Aorta (tissue), 5 donors: ENCODE results near the gene TBC1D22A. TPM values are rescaled to one million over a fixed set of nuclear protein-coding genes. Genes with fewer than 3 reads are reported as not detected.

Source experiments
- ATAC-seq: fragments of 200-7000 bp; cut with Tn5 transposase; one replicate; pipeline ENCODE4 v1.9.1; 2022; ENCODE audit warnings: moderate library complexity; ENCODE audit not compliant: low FRiP score
- DNase-seq, 2 donors: peaks; one replicate each; pipeline ENCODE4 v3.0.0-alpha.2; 2020
- H3K27ac ChIP-seq, 2 donors: one replicate each; pipeline ENCODE4 v1.5.1; 2013; ENCODE audit warnings: low read length in 2 of 2, mild to moderate bottlenecking in 2 of 2, moderate library complexity in 2 of 2, control low read depth in 1 of 2, inconsistent platforms in 1 of 2, low read depth in 1 of 2
- H3K27me3 ChIP-seq, 2 donors: one replicate each; pipeline ENCODE4 v1.6.1; 2013; ENCODE audit warnings: control low read depth in 1 of 2, low read length in 1 of 2, mild to moderate bottlenecking in 1 of 2, moderate library complexity in 1 of 2; ENCODE audit not compliant: insufficient read depth in 2 of 2, control insufficient read depth in 1 of 2
- H3K36me3 ChIP-seq, 2 donors: one replicate each; pipeline ENCODE4 v1.6.1; 2013; ENCODE audit warnings: control low read depth in 1 of 2, low read length in 1 of 2, mild to moderate bottlenecking in 1 of 2; ENCODE audit not compliant: insufficient read depth in 2 of 2, control insufficient read depth in 1 of 2
- H3K4me1 ChIP-seq, 2 donors: one replicate each; pipeline ENCODE4 v1.6.1; 2013; ENCODE audit warnings: low read length in 2 of 2, control low read depth in 1 of 2, mild to moderate bottlenecking in 1 of 2, moderate library complexity in 1 of 2; ENCODE audit not compliant: insufficient read depth in 2 of 2, control insufficient read depth in 1 of 2
- H3K4me3 ChIP-seq, 2 donors: one replicate each; pipeline ENCODE4 v1.5.1; 2013; ENCODE audit warnings: low read length in 2 of 2, control low read depth in 1 of 2, mild to moderate bottlenecking in 1 of 2
- H3K9me3 ChIP-seq: one replicate; pipeline ENCODE4 v1.6.1; 2013; ENCODE audit warnings: mild to moderate bottlenecking, low read length; ENCODE audit not compliant: control insufficient read depth
- WGBS, 2 donors: extraction: QIAGEN DNeasy Blood & Tissue Kit; methylation state at CpG; one replicate each; pipeline ENCODE4 v1.1.7; 2013; 5-methylcytosine and 5-hydroxymethylcytosine counted together
- intact Hi-C, 2 donors: fragments of 100-400 bp; cut with DNase I; formaldehyde crosslinking; loops; one replicate each; pipeline versions ENCODE4 v1.14.2 to v1.15.0; 2022
- polyA plus RNA-seq, 2 donors: library from polyadenylated mRNA; stranded (reverse); fragments of 200-250 nt; gene quantifications; one replicate each; pipeline ENCODE4 v1.2.3, GENCODE V29; 2013
- total RNA-seq, 2 donors: library from RNA; stranded (reverse); fragmentation: NEBNext Ultra II Directional; extraction: Animal tissue kit (Norgen Biotek cat#: 25700); gene quantifications; one replicate each; pipeline ENCODE4 v1.2.1, GENCODE V29; 2021
- donor health status: healthy with polysubstance abuse.
- donor health status: Bipolar disorder and iron deficiency.
- donor health status: DM: no; HTN: no; CAD: no.
- donor health status: DM: no; HTN: no; CAD: no.
- donor health status: DM: yes; HTN: yes; CAD: no.

Gene TBC1D22A
- total and polyA plus RNA-seq, 4 donors: 10.8 to 37.1 (median 17.9) TPM

GRCh38 chr22:47160141-47160541, 397.7 kb downstream of the TBC1D22A start:
- no peak overlapping the region for H3K27ac ChIP-seq
- H3K9me3 ChIP-seq: no peaks in the 10 kb centered on the region
- ATAC-seq: no peak

GRCh38 chr22:47160781-47161520, 398.5 kb downstream of the TBC1D22A start:
- DNase-seq: peak in 1 of 2 donors; percentile 44
- no peak overlapping the region for H3K4me3 ChIP-seq
- H3K4me1 ChIP-seq: no peaks in the 10 kb centered on the region
- no peak overlapping the region for H3K27ac ChIP-seq
- ATAC-seq: no peak
- WGBS, 2 donors: 84 to 85% methylated on average over 15 of the region's 15 CpGs
- no peaks in the 10 kb centered on the region for H3K9me3 ChIP-seq
- H3K27me3 ChIP-seq: no peaks in the 10 kb centered on the region
- no peaks in the 10 kb centered on the region for H3K36me3 ChIP-seq
- intact Hi-C loops: no loop called here

More at GRCh38 chr22:47160141-47160541, 397.7 kb downstream of the TBC1D22A start:
- H3K4me3 ChIP-seq: no peak overlapping the region
- H3K27me3 ChIP-seq: no peaks in the 10 kb centered on the region
- H3K36me3 ChIP-seq: no peaks in the 10 kb centered on the region
- 92 to 93% methylated on average over 18 of the region's 18 CpGs for WGBS, 2 donors
- intact Hi-C loops: no loop called here
- peak; percentile 36 to 45 for DNase-seq
- H3K4me1 ChIP-seq: no peaks in the 10 kb centered on the region

- H3K9me3 ChIP-seq: no peaks in the 10 kb centered on the region
- no peaks in the 10 kb centered on the region for H3K36me3 ChIP-seq
- ATAC-seq (no peak), DNase-seq (peak; percentile 29 to 54)
- no peaks in the 10 kb centered on the region for H3K4me1 ChIP-seq
- no peak overlapping the region for H3K4me3 ChIP-seq
- no peak overlapping the region for H3K27ac ChIP-seq
- H3K27me3 ChIP-seq: no peaks in the 10 kb centered on the region
- WGBS, 2 donors: 66 to 73% methylated on average over 17 of the region's 17 CpGs
- intact Hi-C loops: no loop called here
Observed at GRCh38 chr22:47161631-47162030, 399.2 kb downstream of the TBC1D22A start.

- peak; percentile 27 to 70 for DNase-seq
- H3K9me3 ChIP-seq: no peaks in the 10 kb centered on the region
- no peaks in the 10 kb centered on the region for H3K36me3 ChIP-seq
- H3K4me3 ChIP-seq: no peak overlapping the region
- H3K27me3 ChIP-seq: no peaks in the 10 kb centered on the region
- intact Hi-C loops: no loop called here
- ATAC-seq: no peak
- no peaks in the 10 kb centered on the region for H3K4me1 ChIP-seq
- no peak overlapping the region for H3K27ac ChIP-seq
- 81 to 93% methylated on average over 9 to 10 of the region's 10 CpGs for WGBS, 2 donors
Observed at GRCh38 chr22:47162865-47163264, 400.4 kb downstream of the TBC1D22A start.

GRCh38 chr22:47163481-47163855, 401.0 kb downstream of the TBC1D22A start:
- intact Hi-C loops: no loop called here
- Histone ChIP-seq H3K27me3 (no peaks in the 10 kb centered on the region), H3K4me1 (no peaks in the 10 kb centered on the region), H3K27ac (no peak overlapping the region), H3K4me3 (no peak overlapping the region), H3K9me3 (no peaks in the 10 kb centered on the region), H3K36me3 (no peaks in the 10 kb centered on the region)
- WGBS, 2 donors: 95% methylated on average over 10 of the region's 10 CpGs
- no peak for ATAC-seq
- peak; percentile 35 to 48 for DNase-seq

- WGBS, 2 donors: 86% methylated on average over 22 of the region's 22 CpGs
- Histone ChIP-seq H3K27me3 (no peaks in the 10 kb centered on the region), H3K9me3 (no peaks in the 10 kb centered on the region), H3K27ac (no peak overlapping the region), H3K4me3 (no peak overlapping the region), H3K36me3 (no peaks in the 10 kb centered on the region), H3K4me1 (no peaks in the 10 kb centered on the region)
- DNase-seq (peak; percentile 35 to 66), ATAC-seq (no peak)
- intact Hi-C loops: no loop called here
Observed at GRCh38 chr22:47163856-47164513, 401.5 kb downstream of the TBC1D22A start.

GRCh38 chr22:47164514-47165337, 402.3 kb downstream of the TBC1D22A start:
- WGBS, 2 donors: 76 to 81% methylated on average over 28 of the region's 28 CpGs
- no peaks in the 10 kb centered on the region for H3K9me3 ChIP-seq
- no peak overlapping the region for H3K4me3 ChIP-seq
- no peaks in the 10 kb centered on the region for H3K36me3 ChIP-seq
- no peak for ATAC-seq
- no peaks in the 10 kb centered on the region for H3K4me1 ChIP-seq
- H3K27me3 ChIP-seq: no peaks in the 10 kb centered on the region
- intact Hi-C loops: no loop called here
- no peak overlapping the region for H3K27ac ChIP-seq
- DNase-seq: peak; percentile 37 to 65

GRCh38 chr22:47165338-47166032, 403.0 kb downstream of the TBC1D22A start:
- no peak for ATAC-seq

More at GRCh38 chr22:47165338-47166032, 403.0 kb downstream of the TBC1D22A start:
- no peaks in the 10 kb centered on the region for H3K4me1 ChIP-seq
- intact Hi-C loops: no loop called here
- H3K27me3 ChIP-seq: no peaks in the 10 kb centered on the region
- no peak overlapping the region for H3K27ac ChIP-seq
- H3K9me3 ChIP-seq: no peaks in the 10 kb centered on the region
- WGBS, 2 donors: 92 to 94% methylated on average over 25 of the region's 25 CpGs
- DNase-seq: peak in 1 of 2 donors; percentile 44
- H3K4me3 ChIP-seq: no peak overlapping the region
- no peaks in the 10 kb centered on the region for H3K36me3 ChIP-seq
